HL-60 (cell line): Measurements from ENCODE around the gene MYO5B.

Experiments
- GABPA ChIP-seq: IDR thresholded peaks from 2 replicates; pipeline ENCODE4 v1.6.1; 2012; ENCODE audit warnings: low read depth
- POLR2AphosphoS5 ChIP-seq: IDR thresholded peaks from 2 replicates; pipeline ENCODE4 v1.6.1; 2012; ENCODE audit warnings: low read depth
- REST ChIP-seq: IDR thresholded peaks from 2 replicates; pipeline ENCODE4 v1.6.1; 2012; ENCODE audit warnings: low read depth; ENCODE audit not compliant: insufficient replicate concordance
- TF ChIP-seq, protein P1 (sequence below): IDR thresholded peaks from one replicate; pipeline ENCODE4 v1.5.1; 2011; ENCODE audit warnings: low read length, control low read depth, inconsistent platforms; ENCODE audit not compliant: insufficient read depth

- TF ChIP-seq, protein P1, sequence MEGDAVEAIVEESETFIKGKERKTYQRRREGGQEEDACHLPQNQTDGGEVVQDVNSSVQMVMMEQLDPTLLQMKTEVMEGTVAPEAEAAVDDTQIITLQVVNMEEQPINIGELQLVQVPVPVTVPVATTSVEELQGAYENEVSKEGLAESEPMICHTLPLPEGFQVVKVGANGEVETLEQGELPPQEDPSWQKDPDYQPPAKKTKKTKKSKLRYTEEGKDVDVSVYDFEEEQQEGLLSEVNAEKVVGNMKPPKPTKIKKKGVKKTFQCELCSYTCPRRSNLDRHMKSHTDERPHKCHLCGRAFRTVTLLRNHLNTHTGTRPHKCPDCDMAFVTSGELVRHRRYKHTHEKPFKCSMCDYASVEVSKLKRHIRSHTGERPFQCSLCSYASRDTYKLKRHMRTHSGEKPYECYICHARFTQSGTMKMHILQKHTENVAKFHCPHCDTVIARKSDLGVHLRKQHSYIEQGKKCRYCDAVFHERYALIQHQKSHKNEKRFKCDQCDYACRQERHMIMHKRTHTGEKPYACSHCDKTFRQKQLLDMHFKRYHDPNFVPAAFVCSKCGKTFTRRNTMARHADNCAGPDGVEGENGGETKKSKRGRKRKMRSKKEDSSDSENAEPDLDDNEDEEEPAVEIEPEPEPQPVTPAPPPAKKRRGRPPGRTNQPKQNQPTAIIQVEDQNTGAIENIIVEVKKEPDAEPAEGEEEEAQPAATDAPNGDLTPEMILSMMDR, result no peak
- TF ChIP-seq POLR2AphosphoS5 (no peak), GABPA (no peak), REST (no peak)
Observed at GRCh38 chr18:49944663-49945062, 250.3 kb downstream of the MYO5B start.
